ENCODE data around the gene TSSK3.

The TSSK3 gene

GRCh38 chr1:32405672-32406467, 43.5 kb downstream of the TSSK3 start:
- Histone ChIP-seq H3K9ac (ENCODE audit: low read depth, low read length) (no peak overlapping the region), H3K36me3 (ENCODE audit: insufficient read depth, low read length) (no peaks in the 10 kb centered on the region), H3K4me1 (ENCODE audit: insufficient read depth, low read length) (peaks cover 4% of the 10 kb centered on the region), H3K4me2 (ENCODE audit: insufficient read depth, low read length) (no peak overlapping the region), H3K4me3 (ENCODE audit: low read depth in 1 of 2, low read length in 2 of 2) (no peak overlapping the region), H3K27ac (ENCODE audit: low read length) (no peak overlapping the region), H2AFZ (ENCODE audit: low read depth, low read length) (no peak overlapping the region), H3K9me3 (ENCODE audit: insufficient read depth, low read length, severe bottlenecking) (no peaks in the 10 kb centered on the region), H3K27me3 (ENCODE audit: insufficient read depth, low read length, poor library complexity) (no peaks in the 10 kb centered on the region), H3K79me2 (ENCODE audit: insufficient read depth, low read length) (no peaks in the 10 kb centered on the region), H4K20me1 (ENCODE audit: insufficient read depth, low read length) (no peaks in the 10 kb centered on the region)
- no peak for TF ChIP-seq EZH2 (IDR thresholded peaks at IDR 0.05; ENCODE audit: borderline replicate concordance, low read depth, low read length, severe bottlenecking)
- no peak for TF ChIP-seq CTCF (IDR thresholded peaks at IDR 0.05; ENCODE audit: borderline replicate concordance, extremely low read depth, low read length, poor library complexity, severe bottlenecking)
- ATAC-seq (ENCODE audit: insufficient read depth, low read depth) (no peak), DNase-seq (no peak)

GRCh38 chr1:32406629-32407111, 44.3 kb downstream of the TSSK3 start:
- H3K27me3 ChIP-seq (ENCODE audit: insufficient read depth, low read length, poor library complexity), result no peaks in the 10 kb centered on the region
- no peaks in the 10 kb centered on the region for H3K4me1 ChIP-seq (ENCODE audit: insufficient read depth, low read length)
- DNase-seq, result no peak
- TF ChIP-seq CTCF (IDR thresholded peaks at IDR 0.05; ENCODE audit: borderline replicate concordance, extremely low read depth, low read length, poor library complexity, severe bottlenecking), result no peak
- TF ChIP-seq EZH2 (IDR thresholded peaks at IDR 0.05; ENCODE audit: borderline replicate concordance, low read depth, low read length, severe bottlenecking), result no peak
- H3K36me3 ChIP-seq (ENCODE audit: insufficient read depth, low read length), result no peaks in the 10 kb centered on the region
- H2AFZ ChIP-seq (ENCODE audit: low read depth, low read length), result no peak overlapping the region
- H3K4me3 ChIP-seq (ENCODE audit: low read depth in 1 of 2, low read length in 2 of 2), result no peak overlapping the region
- ATAC-seq (ENCODE audit: insufficient read depth, low read depth), result no peak
- no peak overlapping the region for H3K27ac ChIP-seq (ENCODE audit: low read length)
- H3K79me2 ChIP-seq (ENCODE audit: insufficient read depth, low read length), result no peaks in the 10 kb centered on the region
- H4K20me1 ChIP-seq (ENCODE audit: insufficient read depth, low read length), result no peaks in the 10 kb centered on the region
- H3K9ac ChIP-seq (ENCODE audit: low read depth, low read length), result no peak overlapping the region
- no peak overlapping the region for H3K4me2 ChIP-seq (ENCODE audit: insufficient read depth, low read length)
- H3K9me3 ChIP-seq (ENCODE audit: insufficient read depth, low read length, severe bottlenecking), result no peaks in the 10 kb centered on the region

DNA sequence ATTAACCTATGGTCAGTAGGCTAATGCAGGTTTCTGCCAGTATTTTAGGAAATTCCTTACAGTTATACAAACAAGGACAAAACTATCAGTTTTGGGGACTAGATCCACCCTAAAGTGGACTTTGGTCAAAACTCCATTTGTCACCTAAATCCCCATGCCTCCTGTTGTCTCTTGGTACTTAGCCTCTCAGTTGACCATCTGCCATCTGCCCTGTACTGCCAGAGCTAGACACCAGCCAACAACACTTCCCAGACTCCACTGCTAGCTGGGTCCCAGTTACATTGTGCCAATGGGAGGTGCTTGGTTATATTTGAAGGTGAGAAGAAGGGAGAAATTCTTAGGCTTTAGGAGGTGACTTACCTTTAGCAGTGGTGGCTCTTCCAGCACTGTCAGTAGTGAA, 48.9 kb downstream of the TSSK3 start:
- no peak overlapping the region for H3K9ac ChIP-seq (ENCODE audit: low read depth, low read length)
- H2AFZ ChIP-seq (ENCODE audit: low read depth, low read length), result no peak overlapping the region
- no peaks in the 10 kb centered on the region for H4K20me1 ChIP-seq (ENCODE audit: insufficient read depth, low read length)
- no peaks in the 10 kb centered on the region for H3K27me3 ChIP-seq (ENCODE audit: insufficient read depth, low read length, poor library complexity)
- H3K9me3 ChIP-seq (ENCODE audit: insufficient read depth, low read length, severe bottlenecking), result peaks cover 9% of the 10 kb centered on the region
- H3K27ac ChIP-seq (ENCODE audit: low read length), result no peak overlapping the region
- no peak for TF ChIP-seq CTCF (IDR thresholded peaks at IDR 0.05; ENCODE audit: borderline replicate concordance, extremely low read depth, low read length, poor library complexity, severe bottlenecking)
- no peak for TF ChIP-seq EZH2 (IDR thresholded peaks at IDR 0.05; ENCODE audit: borderline replicate concordance, low read depth, low read length, severe bottlenecking)
- DNase-seq, result no peak
- no peak overlapping the region for H3K4me3 ChIP-seq (ENCODE audit: low read depth in 1 of 2, low read length in 2 of 2)
- no peak overlapping the region for H3K4me2 ChIP-seq (ENCODE audit: insufficient read depth, low read length)
- 0 out of 2 replicates have a peak, but pooled peaks cover 2% of the 10 kb centered on the region for H3K4me1 ChIP-seq (ENCODE audit: insufficient read depth, low read length)
- no peak for ATAC-seq (ENCODE audit: insufficient read depth, low read depth)
- no peaks in the 10 kb centered on the region for H3K36me3 ChIP-seq (ENCODE audit: insufficient read depth, low read length)
- no peaks in the 10 kb centered on the region for H3K79me2 ChIP-seq (ENCODE audit: insufficient read depth, low read length)
